Stomach (tissue), 4 donors: ENCODE measurements around the gene ANKRD44.

Experiments
- CTCF ChIP-seq, 7 experiments: fragments of 450-650 bp in 4 of 7; fragments of 200-600 bp in 3 of 7; sonication (generic) in 3 of 7; IDR thresholded peaks; one replicate each; pipeline ENCODE4 v1.5.1; 2016 to 2019; ENCODE audit warnings: antibody characterized with exemption in 7 of 7, control low read depth in 2 of 7, mild to moderate bottlenecking in 1 of 7
- POLR2A ChIP-seq, 4 donors: fragments of 450-650 bp; IDR thresholded peaks; one replicate each; pipeline ENCODE4 v1.6.1; 2016; ENCODE audit warnings: antibody characterized with exemption in 4 of 4, control low read depth in 2 of 4, mild to moderate bottlenecking in 1 of 4, moderate library complexity in 1 of 4

- TF ChIP-seq CTCF (IDR thresholded peaks at IDR 0.05), result no peak
- TF ChIP-seq POLR2A (IDR thresholded peaks at IDR 0.05), result no peak
Measured at GRCh38 chr2:197265924-197266323, 44.7 kb downstream of the ANKRD44 start.
